ENCODE results near the gene PRKACA.

The PRKACA gene

GRCh38 chr19:14115756-14116155 is 1.8 kb downstream of the PRKACA start:
- no peak for DNase-seq

GRCh38 chr19:14114854-14115253 is 2.7 kb downstream of the PRKACA start:
- no peak for DNase-seq

- no peak for DNase-seq
These were observed 3.1 kb downstream of the PRKACA start for GRCh38 chr19:14114439-14114838.

GRCh38 chr19:14113762-14114414 is 3.7 kb downstream of the PRKACA start:
- no peak for DNase-seq

- DNase-seq = no peak
These were observed 4.7 kb downstream of the PRKACA start for GRCh38 chr19:14112809-14113385.

- DNase-seq = no peak
These were observed 5.3 kb downstream of the PRKACA start for GRCh38 chr19:14112051-14112808.

GRCh38 chr19:14111486-14111885 is 6.1 kb downstream of the PRKACA start:
- no peak for DNase-seq

- DNase-seq = no peak
These were observed 6.9 kb downstream of the PRKACA start for GRCh38 chr19:14110650-14111049.

- DNase-seq = no peak
These were observed 9.7 kb downstream of the PRKACA start for GRCh38 chr19:14107581-14108461.

- DNase-seq = no peak
These were observed 10.7 kb downstream of the PRKACA start for GRCh38 chr19:14106840-14107239.

- no peak for DNase-seq
These were observed 11.9 kb downstream of the PRKACA start for GRCh38 chr19:14105680-14106079.

- no peak for DNase-seq
These were observed 14.3 kb downstream of the PRKACA start for GRCh38 chr19:14103310-14103709.

- DNase-seq = no peak
These were observed 14.8 kb downstream of the PRKACA start for GRCh38 chr19:14102756-14103155.

GRCh38 chr19:14102102-14102696 is 15.4 kb downstream of the PRKACA start:
- DNase-seq = no peak

- DNase-seq = no peak
These were observed 16.5 kb downstream of the PRKACA start for GRCh38 chr19:14101003-14101545.

- DNase-seq = no peak
These were observed 19.9 kb downstream of the PRKACA start for GRCh38 chr19:14097532-14098151.

GRCh38 chr19:14096272-14096992 is 21.1 kb downstream of the PRKACA start:
- DNase-seq = no peak

GRCh38 chr19:14094854-14095253 is 22.7 kb downstream of the PRKACA start:
- no peak for DNase-seq

- no peak for DNase-seq
These were observed 24.3 kb downstream of the PRKACA start for GRCh38 chr19:14093117-14093823.

- no peak for DNase-seq
These were observed 25.6 kb downstream of the PRKACA start for GRCh38 chr19:14091813-14092462.
